ENCODE measurements around the gene BEND7. TPM values are rescaled to one million over a fixed set of nuclear protein-coding genes. Genes with fewer than 3 reads are reported as not detected.
"Not testable (repeated sequence)": the region's sequence is repeated elsewhere in the genome, so short reads cannot be mapped to it uniquely, and the experiment has no call there.

BEND7 gene
- total RNA-seq = not detected

GRCh38 chr10:13528875-13529713 lies at the start of gene BEND7:
BEND7 (minus strand) TSS chr10:13529014; CDS start chr10:13528533, 481 bp downstream.
- H3K4me3 Mint-ChIP-seq = no peak within 1 kb of the TSS
- POLR2A ChIA-PET = no interaction called here
- H3K36me3 Mint-ChIP-seq (ENCODE audit: low read depth) = no peaks in the 10 kb centered on the region
- H3K27me3 Mint-ChIP-seq = peaks cover 63% of the 10 kb centered on the region
- no peaks in the 10 kb centered on the region for H3K9me3 Mint-ChIP-seq
- no peak within 1 kb of the TSS for H3K27ac Mint-ChIP-seq
- DNase-seq = no peak
- CTCF ChIA-PET = no interaction called here
- peaks cover 3% of the 10 kb centered on the region for H3K4me1 Mint-ChIP-seq

- ChIA-PET POLR2A (no interaction called here), CTCF (interaction anchor here (1.2 kb wide), 1 partner anchor 13 kb away, joined by 5 read pairs; the partner anchor contains the start of gene PRPF18)
- no peak overlapping the region for H3K27ac Mint-ChIP-seq
- peaks cover 2% of the 10 kb centered on the region for H3K4me1 Mint-ChIP-seq
- no peak overlapping the region for H3K4me3 Mint-ChIP-seq
- H3K27me3 Mint-ChIP-seq = peaks cover 24% of the 10 kb centered on the region
- H3K36me3 Mint-ChIP-seq (ENCODE audit: low read depth) = no peaks in the 10 kb centered on the region
- no peaks in the 10 kb centered on the region for H3K9me3 Mint-ChIP-seq
- DNase-seq = no peak
Observed at GRCh38 chr10:13573960-13574359, 45.1 kb upstream of the BEND7 start.

GRCh38 chr10:13571541-13571940 lies 42.7 kb upstream of the BEND7 start:
- Mint-ChIP-seq H3K9me3 (no peaks in the 10 kb centered on the region), H3K4me1 (peaks cover 2% of the 10 kb centered on the region), H3K27me3 (peaks cover 19% of the 10 kb centered on the region), H3K36me3 (ENCODE audit: low read depth) (no peaks in the 10 kb centered on the region), H3K27ac (no peak overlapping the region), H3K4me3 (no peak overlapping the region)
- ChIA-PET POLR2A (no interaction called here), CTCF (no interaction called here)
- DNase-seq = no peak

- Mint-ChIP-seq H3K27me3 (peaks cover 10% of the 10 kb centered on the region), H3K36me3 (ENCODE audit: low read depth) (no peaks in the 10 kb centered on the region), H3K4me1 (no peaks in the 10 kb centered on the region), H3K4me3 (no peak overlapping the region), H3K9me3 (no peaks in the 10 kb centered on the region), H3K27ac (no peak overlapping the region)
- ChIA-PET POLR2A (no interaction called here), CTCF (no interaction called here)
- no peak for DNase-seq
Observed at GRCh38 chr10:13567030-13567429, 38.2 kb upstream of the BEND7 start.

- ChIA-PET POLR2A (no interaction called here), CTCF (no interaction called here)
- peaks cover 8% of the 10 kb centered on the region for H3K27me3 Mint-ChIP-seq
- H3K36me3 Mint-ChIP-seq (ENCODE audit: low read depth) = no peaks in the 10 kb centered on the region
- no peak overlapping the region for H3K4me3 Mint-ChIP-seq
- DNase-seq = no peak
- H3K27ac Mint-ChIP-seq = no peak overlapping the region
- H3K4me1 Mint-ChIP-seq = no peaks in the 10 kb centered on the region
- H3K9me3 Mint-ChIP-seq = no peaks in the 10 kb centered on the region
Observed at GRCh38 chr10:13564576-13564975, 35.8 kb upstream of the BEND7 start.

GRCh38 chr10:13563481-13564445 lies 34.9 kb upstream of the BEND7 start:
- no peak for DNase-seq
- Mint-ChIP-seq H3K9me3 (no peaks in the 10 kb centered on the region), H3K36me3 (ENCODE audit: low read depth) (no peaks in the 10 kb centered on the region)

GRCh38 chr10:13560597-13560996 lies 31.8 kb upstream of the BEND7 start:
- no peak overlapping the region for H3K27ac Mint-ChIP-seq
- ChIA-PET POLR2A (no interaction called here), CTCF (no interaction called here)
- no peaks in the 10 kb centered on the region for H3K9me3 Mint-ChIP-seq
- peaks cover 6% of the 10 kb centered on the region for H3K27me3 Mint-ChIP-seq
- H3K36me3 Mint-ChIP-seq (ENCODE audit: low read depth) = no peaks in the 10 kb centered on the region
- no peak overlapping the region for H3K4me3 Mint-ChIP-seq
- DNase-seq = no peak
- H3K4me1 Mint-ChIP-seq = no peaks in the 10 kb centered on the region

More at GRCh38 chr10:13563481-13564445, 34.9 kb upstream of the BEND7 start:
- no peaks in the 10 kb centered on the region for H3K4me1 Mint-ChIP-seq
- ChIA-PET CTCF (interaction anchor here (0.7 kb wide), 1 partner anchor 514 kb away, joined by 4 read pairs; no protein-coding TSS in a partner anchor), POLR2A (no interaction called here)
- peaks cover 5% of the 10 kb centered on the region for H3K27me3 Mint-ChIP-seq
- H3K4me3 Mint-ChIP-seq = no peak overlapping the region
- H3K27ac Mint-ChIP-seq = no peak overlapping the region

GRCh38 chr10:13559124-13559700 lies 30.4 kb upstream of the BEND7 start:
- ChIA-PET CTCF (no interaction called here), POLR2A (no interaction called here)
- Mint-ChIP-seq H3K9me3 (no peaks in the 10 kb centered on the region), H3K27ac (no peak overlapping the region), H3K4me1 (no peaks in the 10 kb centered on the region), H3K4me3 (no peak overlapping the region), H3K27me3 (peaks cover 8% of the 10 kb centered on the region), H3K36me3 (ENCODE audit: low read depth) (no peaks in the 10 kb centered on the region)
- no peak for DNase-seq

GRCh38 chr10:13555884-13556510 lies 27.2 kb upstream of the BEND7 start:
- no peaks in the 10 kb centered on the region for H3K4me1 Mint-ChIP-seq
- DNase-seq = no peak
- POLR2A ChIA-PET = no interaction called here
- H3K36me3 Mint-ChIP-seq (ENCODE audit: low read depth) = no peaks in the 10 kb centered on the region
- H3K27ac Mint-ChIP-seq = no peak overlapping the region
- CTCF ChIA-PET = no interaction called here
- peaks cover 15% of the 10 kb centered on the region for H3K27me3 Mint-ChIP-seq
- H3K9me3 Mint-ChIP-seq = no peaks in the 10 kb centered on the region
- H3K4me3 Mint-ChIP-seq = no peak overlapping the region

GRCh38 chr10:13550802-13551201 lies 22.0 kb upstream of the BEND7 start:
- Mint-ChIP-seq H3K4me3 (no peak overlapping the region), H3K4me1 (no peaks in the 10 kb centered on the region), H3K27ac (no peak overlapping the region), H3K36me3 (ENCODE audit: low read depth) (no peaks in the 10 kb centered on the region), H3K27me3 (peaks cover 29% of the 10 kb centered on the region), H3K9me3 (peaks cover 2% of the 10 kb centered on the region)
- CTCF ChIA-PET = no interaction called here
- POLR2A ChIA-PET = no interaction called here
- DNase-seq = no peak

- Mint-ChIP-seq H3K4me1 (no peaks in the 10 kb centered on the region), H3K27me3 (peaks cover 39% of the 10 kb centered on the region), H3K36me3 (ENCODE audit: low read depth) (no peaks in the 10 kb centered on the region), H3K27ac (no peak overlapping the region), H3K4me3 (no peak overlapping the region), H3K9me3 (no peaks in the 10 kb centered on the region)
- ChIA-PET POLR2A (no interaction called here), CTCF (no interaction called here)
- no peak for DNase-seq
Observed at GRCh38 chr10:13542533-13542932, 13.7 kb upstream of the BEND7 start.

GRCh38 chr10:13537985-13538384 lies 9.2 kb upstream of the BEND7 start:
- H3K4me1 Mint-ChIP-seq; H3K36me3 Mint-ChIP-seq (ENCODE audit: low read depth); H3K9me3 Mint-ChIP-seq; H3K4me3 Mint-ChIP-seq; POLR2A ChIA-PET; H3K27ac Mint-ChIP-seq; DNase-seq: not testable (repeated sequence)
- H3K27me3 Mint-ChIP-seq = peaks cover 22% of the 10 kb centered on the region
- CTCF ChIA-PET = interaction anchor here (0.6 kb wide), 1 partner anchor 886 kb away, joined by 4 read pairs; no protein-coding TSS in a partner anchor

All from activated CD4-positive, alpha-beta memory T cell treated with anti-CD3 and anti-CD28 coated beads, Interleukin-2, amount 10 ng/mL, durations not matched to agents 7 days and 5 days (primary cell).